Natural killer cell (primary cell): Measurements from ENCODE around the gene NME5. TPM values are rescaled to one million over a fixed set of nuclear protein-coding genes. Genes with fewer than 3 reads are reported as not detected.

Experiments
- ATAC-seq, 3 donors: fragments of 150-1000 bp in 2 of 3; fragments of 200-7000 bp in 1 of 3; cut with Tn5 transposase; 1 replicate in 1 of 3; 2 replicates in 2 of 3; pipeline ENCODE4 v1.10.0; 2021; ENCODE audit warnings: mild to moderate bottlenecking in 2 of 3, moderate library complexity in 2 of 3
- DNase-seq, 2 donors: peaks; one replicate each; pipeline versions ENCODE4 v3.0.0 to v3.0.0-alpha.2; 2013 to 2021; ENCODE audit warnings: mixed read lengths in 1 of 2
- H3K27ac ChIP-seq: one replicate; pipeline ENCODE4 v1.5.1; 2013; ENCODE audit warnings: mild to moderate bottlenecking, low read length
- H3K27me3 ChIP-seq: one replicate; pipeline ENCODE4 v1.6.1; 2013; ENCODE audit warnings: low read length; ENCODE audit not compliant: control insufficient read depth, insufficient read depth
- H3K36me3 ChIP-seq: one replicate; pipeline ENCODE4 v1.6.1; 2013; ENCODE audit warnings: low read length; ENCODE audit not compliant: control insufficient read depth, insufficient read depth
- H3K4me1 ChIP-seq: one replicate; pipeline ENCODE4 v1.6.1; 2013; ENCODE audit warnings: low read length; ENCODE audit not compliant: control insufficient read depth, insufficient read depth
- H3K4me3 ChIP-seq: one replicate; pipeline ENCODE4 v1.5.1; 2013; ENCODE audit warnings: low read length
- H3K9me3 ChIP-seq: one replicate; pipeline ENCODE4 v1.6.1; 2013; ENCODE audit warnings: low read length; ENCODE audit not compliant: control insufficient read depth, insufficient read depth
- H3K27ac Mint-ChIP-seq, 2 donors: one replicate each; pipeline ENCODE4 v1.8.0; 2022; ENCODE audit warnings: mild to moderate bottlenecking in 2 of 2, mixed read lengths in 2 of 2, moderate library complexity in 1 of 2
- H3K27me3 Mint-ChIP-seq, 2 donors: one replicate each; pipeline ENCODE4 v1.8.0; 2022; ENCODE audit warnings: low read depth in 2 of 2, mixed read lengths in 2 of 2
- H3K36me3 Mint-ChIP-seq: one replicate; pipeline ENCODE4 v1.8.0; 2022; ENCODE audit warnings: mixed read lengths
- H3K4me1 Mint-ChIP-seq, 2 donors: one replicate each; pipeline ENCODE4 v1.8.0; 2022; ENCODE audit warnings: mixed read lengths in 2 of 2
- H3K4me3 Mint-ChIP-seq: one replicate; pipeline ENCODE4 v1.8.0; 2022; ENCODE audit warnings: mild to moderate bottlenecking, moderate library complexity, mixed read lengths
- H3K9me3 Mint-ChIP-seq, 2 donors: one replicate each; pipeline ENCODE4 v1.8.0; 2022; ENCODE audit warnings: mixed read lengths in 2 of 2
- WGBS: methylation state at CpG from one replicate; pipeline ENCODE4 v1.1.7; 2013; ENCODE audit warnings: missing lambda C conversion rate; ENCODE audit not compliant: insufficient coverage; 5-methylcytosine and 5-hydroxymethylcytosine counted together
- intact Hi-C: fragments of 100-400 bp; cut with micrococcal nuclease; formaldehyde crosslinking; loops from one replicate; pipeline ENCODE4 v1.14.2; 2022
- total RNA-seq, 4 donors: library from RNA; stranded (reverse); fragments of 120-200 nt in 1 of 4; gene quantifications; one replicate each; pipeline versions ENCODE4 v1.2.3 to v1.2.4, GENCODE V29; 2013 to 2022
- TF ChIP-seq, protein P1 (sequence below): fragments of 200-600 bp; IDR thresholded peaks from one replicate; pipeline ENCODE4 v1.8.0; 2022; ENCODE audit warnings: antibody characterized with exemption

NME5 gene
- total RNA-seq, 3 donors from 2014 or later (not counting 1 experiment from before 2014, with no cell fraction given): not detected

- H3K36me3 Mint-ChIP-seq: no peaks in the 10 kb centered on the region
- WGBS: 5% methylated on average over 23 of the region's 23 CpGs
- H3K27me3 Mint-ChIP-seq: no peaks in the 10 kb centered on the region
- TF ChIP-seq, protein P1, sequence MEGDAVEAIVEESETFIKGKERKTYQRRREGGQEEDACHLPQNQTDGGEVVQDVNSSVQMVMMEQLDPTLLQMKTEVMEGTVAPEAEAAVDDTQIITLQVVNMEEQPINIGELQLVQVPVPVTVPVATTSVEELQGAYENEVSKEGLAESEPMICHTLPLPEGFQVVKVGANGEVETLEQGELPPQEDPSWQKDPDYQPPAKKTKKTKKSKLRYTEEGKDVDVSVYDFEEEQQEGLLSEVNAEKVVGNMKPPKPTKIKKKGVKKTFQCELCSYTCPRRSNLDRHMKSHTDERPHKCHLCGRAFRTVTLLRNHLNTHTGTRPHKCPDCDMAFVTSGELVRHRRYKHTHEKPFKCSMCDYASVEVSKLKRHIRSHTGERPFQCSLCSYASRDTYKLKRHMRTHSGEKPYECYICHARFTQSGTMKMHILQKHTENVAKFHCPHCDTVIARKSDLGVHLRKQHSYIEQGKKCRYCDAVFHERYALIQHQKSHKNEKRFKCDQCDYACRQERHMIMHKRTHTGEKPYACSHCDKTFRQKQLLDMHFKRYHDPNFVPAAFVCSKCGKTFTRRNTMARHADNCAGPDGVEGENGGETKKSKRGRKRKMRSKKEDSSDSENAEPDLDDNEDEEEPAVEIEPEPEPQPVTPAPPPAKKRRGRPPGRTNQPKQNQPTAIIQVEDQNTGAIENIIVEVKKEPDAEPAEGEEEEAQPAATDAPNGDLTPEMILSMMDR: no peak
- no peak overlapping the region for H3K4me3 Mint-ChIP-seq
- peak overlapping the region; percentile 81 for H3K4me3 ChIP-seq
- H3K36me3 ChIP-seq: peaks cover 12% of the 10 kb centered on the region
- peaks cover 18% of the 10 kb centered on the region for H3K4me1 ChIP-seq
- H3K27me3 ChIP-seq: no peaks in the 10 kb centered on the region
- H3K27ac ChIP-seq: no peak overlapping the region
- DNase-seq: no peak
- intact Hi-C loops: loop anchor here (1.0 to 5.0 kb wide), 3 partner anchors 153 to 427 kb away; partner anchors contain the start of genes HNRNPA0 and KDM3B
- no peaks in the 10 kb centered on the region for H3K9me3 Mint-ChIP-seq
- H3K27ac Mint-ChIP-seq: no peak overlapping the region
- ATAC-seq: no peak
- H3K4me1 Mint-ChIP-seq: no peaks in the 10 kb centered on the region
- no peaks in the 10 kb centered on the region for H3K9me3 ChIP-seq
Measured at GRCh38 chr5:138179277-138179857, 40.1 kb upstream of the NME5 start.

DNA sequence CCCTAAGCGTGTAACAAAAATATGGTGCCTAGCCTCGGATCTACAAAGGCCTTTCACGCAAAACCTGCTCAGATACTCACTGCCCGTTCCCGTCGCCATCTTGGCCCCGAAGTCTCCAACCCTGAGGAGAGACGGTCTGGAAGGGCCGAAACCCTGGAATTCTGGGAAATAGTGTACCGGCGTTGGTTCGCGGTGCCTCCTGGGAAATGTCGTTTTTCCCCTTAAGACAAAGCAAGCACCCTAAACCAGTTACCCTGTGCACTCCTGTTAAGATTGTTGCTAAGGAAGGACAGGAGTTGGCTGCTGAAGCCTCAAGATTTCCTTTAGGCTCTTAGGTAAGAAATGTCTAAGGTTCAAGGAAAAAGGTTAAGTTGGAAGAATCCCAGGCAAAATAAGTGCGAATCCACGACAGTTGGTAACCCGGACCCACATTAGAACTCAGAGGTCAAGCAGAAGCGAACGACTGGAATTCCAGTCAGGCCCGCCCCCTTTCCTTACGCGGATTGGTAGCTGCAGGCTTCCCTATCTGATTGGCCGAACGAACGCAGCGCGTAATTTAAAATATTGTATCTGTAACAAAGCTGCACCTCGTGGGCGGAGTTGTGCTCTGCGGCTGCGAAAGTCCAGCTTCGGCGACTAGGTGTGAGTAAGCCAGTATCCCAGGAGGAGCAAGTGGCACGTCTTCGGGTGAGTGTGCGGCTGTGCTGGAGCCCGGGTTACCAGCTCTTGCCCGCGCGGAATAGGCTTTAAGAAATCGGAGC lies 39.5 kb upstream of the NME5 start, which contains the start of the genes BRD8 and KIF20A:
Gene BRD8 (minus strand): TSS at position 115 of the 761 bp plus-strand sequence. CDS start 16 bp downstream, at position 99.
Gene KIF20A (plus strand): TSS at position 597 of the 761 bp plus-strand sequence. CDS start 569 bp downstream, outside the sequence.
- peak within 1 kb of the TSS; percentile 48 for H3K27ac ChIP-seq
- peaks cover 10% of the 10 kb centered on the region for H3K36me3 ChIP-seq
- Mint-ChIP-seq H3K4me1 (peaks cover 0 to 1% of the 10 kb centered on the region in 2 donors), H3K4me3 (no peak within 1 kb of the TSS), H3K27ac (no peak within 1 kb of the TSS), H3K27me3 (no peaks in the 10 kb centered on the region), H3K36me3 (no peaks in the 10 kb centered on the region), H3K9me3 (no peaks in the 10 kb centered on the region)
- peaks cover 18% of the 10 kb centered on the region for H3K4me1 ChIP-seq
- no peaks in the 10 kb centered on the region for H3K27me3 ChIP-seq
- WGBS: under 1% methylated on average over 41 of the region's 41 CpGs
- ATAC-seq (peak; percentile 93 to 96 (median 94)), DNase-seq (peak; percentile 85 to 94)
- H3K9me3 ChIP-seq: no peaks in the 10 kb centered on the region
- peak within 1 kb of the TSS; percentile 81 for H3K4me3 ChIP-seq
- intact Hi-C loops: loop anchor here (1.0 to 5.0 kb wide), 4 partner anchors 35 to 426 kb away; partner anchors contain the start of genes CDC23, HNRNPA0 and KDM3B
- TF ChIP-seq, protein P1: no peak

DNA sequence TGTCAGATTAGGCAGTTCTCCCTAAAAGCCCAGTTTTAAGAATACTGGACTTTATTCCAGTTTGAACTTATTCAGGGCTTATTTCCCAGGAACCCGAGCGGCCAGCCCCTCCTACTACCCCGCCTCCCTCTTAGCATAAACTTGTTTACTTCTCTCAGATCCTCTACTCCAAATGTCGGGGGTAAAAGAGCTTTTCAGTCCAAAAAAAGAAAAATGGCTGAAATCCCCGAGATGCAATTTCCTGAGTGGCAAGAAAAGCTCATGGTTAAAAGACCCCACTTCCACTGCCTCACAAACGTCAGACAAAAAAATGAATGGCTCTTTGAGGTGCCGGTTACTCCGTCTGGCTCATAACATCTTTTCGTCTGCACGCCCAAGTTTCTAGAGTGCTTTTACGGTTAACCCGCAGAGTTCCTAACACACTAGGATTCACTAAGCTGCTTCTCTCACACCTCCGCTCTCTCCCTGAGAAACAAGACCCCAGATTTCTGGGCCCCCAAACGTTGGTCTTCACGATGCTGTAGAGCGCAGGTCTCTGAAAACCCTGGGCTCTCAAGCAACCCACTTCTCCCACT lies 38.8 kb upstream of the NME5 start:
- Mint-ChIP-seq H3K27me3 (no peaks in the 10 kb centered on the region), H3K27ac (no peak overlapping the region), H3K9me3 (no peaks in the 10 kb centered on the region), H3K36me3 (no peaks in the 10 kb centered on the region), H3K4me1 (peaks cover 0 to 5% of the 10 kb centered on the region in 2 donors), H3K4me3 (no peak overlapping the region)
- intact Hi-C loops: loop anchor here (1.0 to 5.0 kb wide), 3 partner anchors 35 to 426 kb away; partner anchors contain the start of genes CDC23, HNRNPA0 and KDM3B
- WGBS: under 1% methylated on average over 16 of the region's 16 CpGs
- peaks cover 18% of the 10 kb centered on the region for H3K4me1 ChIP-seq
- peak overlapping the region; percentile 81 for H3K4me3 ChIP-seq
- peak in 2 of 3 donors; percentile 2 to 10 for ATAC-seq
- peak overlapping the region; percentile 48 for H3K27ac ChIP-seq
- DNase-seq: peak in 1 of 2 donors; percentile 46
- H3K36me3 ChIP-seq: peaks cover 14% of the 10 kb centered on the region
- TF ChIP-seq, protein P1: no peak
- H3K9me3 ChIP-seq: no peaks in the 10 kb centered on the region
- no peaks in the 10 kb centered on the region for H3K27me3 ChIP-seq
